ENCODE measurements around the gene SH2B3.
"Not testable (repeated sequence)": the region's sequence is repeated elsewhere in the genome, so short reads cannot be mapped to it uniquely, and the experiment has no call there.

Gene SH2B3

GRCh38 chr12:111387747-111388323, 17.9 kb upstream of the SH2B3 start:
- DNase-seq = no peak

- DNase-seq = no peak
Observed at GRCh38 chr12:111389635-111390034, 16.1 kb upstream of the SH2B3 start.

GRCh38 chr12:111390910-111391309, 14.8 kb upstream of the SH2B3 start:
- no peak for DNase-seq

GRCh38 chr12:111393700-111394300, 11.9 kb upstream of the SH2B3 start:
- no peak for DNase-seq

- no peak for DNase-seq
Observed at GRCh38 chr12:111394480-111394879, 11.2 kb upstream of the SH2B3 start.

GRCh38 chr12:111395336-111396187, 10.2 kb upstream of the SH2B3 start:
- no peak for DNase-seq

- not testable (repeated sequence) for DNase-seq
Observed at GRCh38 chr12:111396271-111396670, 9.5 kb upstream of the SH2B3 start.

- peak; percentile 81 for DNase-seq
Observed at GRCh38 chr12:111396726-111397445, 8.8 kb upstream of the SH2B3 start.

- DNase-seq = no peak
Observed at GRCh38 chr12:111398530-111398929, 7.2 kb upstream of the SH2B3 start.

GRCh38 chr12:111399741-111400404, 5.8 kb upstream of the SH2B3 start:
- DNase-seq = not testable (repeated sequence)

- DNase-seq = no peak
Observed at GRCh38 chr12:111401167-111401605, 4.5 kb upstream of the SH2B3 start.

- DNase-seq = not testable (repeated sequence)
Observed at GRCh38 chr12:111402490-111402824, 3.3 kb upstream of the SH2B3 start.

GRCh38 chr12:111404362-111405148, 1.2 kb upstream of the SH2B3 start:
- peak; percentile 41 for DNase-seq

GRCh38 chr12:111405149-111405858, 419 bp upstream of the SH2B3 start:
- peak; percentile 98 for DNase-seq

- peak; percentile 49 for DNase-seq
Observed at GRCh38 chr12:111406474-111407376, 1.0 kb downstream of the SH2B3 start.

- DNase-seq = no peak
Observed at GRCh38 chr12:111407377-111408115, 1.8 kb downstream of the SH2B3 start.

GRCh38 chr12:111408116-111408440, 2.4 kb downstream of the SH2B3 start:
- no peak for DNase-seq

- DNase-seq = no peak
Observed at GRCh38 chr12:111408686-111409402, 3.1 kb downstream of the SH2B3 start.

GRCh38 chr12:111409403-111409779, 3.7 kb downstream of the SH2B3 start:
- no peak for DNase-seq

Data from central memory CD4-positive, alpha-beta T cell (primary cell).